Effector memory CD4-positive, alpha-beta T cell (primary cell): Measurements from ENCODE around the gene PHYKPL.

ENCODE experiments used
- DNase-seq, 3 donors: peaks; one replicate each; pipeline ENCODE4 v3.0.0-alpha.2; 2020
- H3K27ac ChIP-seq: 2 replicates; pipeline ENCODE4 v1.7.0; 2013; ENCODE audit warnings: mild to moderate bottlenecking, low read length, moderate library complexity; ENCODE audit not compliant: insufficient read depth, poor library complexity, severe bottlenecking
- H3K27me3 ChIP-seq: replicated peaks from 2 replicates; pipeline ENCODE4 v1.7.0; 2013; ENCODE audit warnings: mild to moderate bottlenecking, low read length; ENCODE audit not compliant: insufficient read depth, control insufficient read depth, poor library complexity, severe bottlenecking
- H3K36me3 ChIP-seq: 2 replicates; pipeline ENCODE4 v1.7.0; 2013; ENCODE audit warnings: mild to moderate bottlenecking, low read length, moderate library complexity; ENCODE audit not compliant: control insufficient read depth, insufficient read depth
- H3K4me1 ChIP-seq: 2 replicates; pipeline ENCODE4 v1.7.0; 2013; ENCODE audit warnings: low read length, mild to moderate bottlenecking; ENCODE audit not compliant: control insufficient read depth, insufficient read depth, poor library complexity, severe bottlenecking
- H3K4me3 ChIP-seq: 2 replicates; pipeline ENCODE4 v1.7.0; 2013; ENCODE audit warnings: low read length, low read depth, mild to moderate bottlenecking; ENCODE audit not compliant: insufficient read depth, poor library complexity, severe bottlenecking
- H3K9me3 ChIP-seq: 2 replicates; pipeline ENCODE4 v1.7.0; 2013; ENCODE audit warnings: mild to moderate bottlenecking, low read length, moderate library complexity; ENCODE audit not compliant: control insufficient read depth

PHYKPL gene

DNA sequence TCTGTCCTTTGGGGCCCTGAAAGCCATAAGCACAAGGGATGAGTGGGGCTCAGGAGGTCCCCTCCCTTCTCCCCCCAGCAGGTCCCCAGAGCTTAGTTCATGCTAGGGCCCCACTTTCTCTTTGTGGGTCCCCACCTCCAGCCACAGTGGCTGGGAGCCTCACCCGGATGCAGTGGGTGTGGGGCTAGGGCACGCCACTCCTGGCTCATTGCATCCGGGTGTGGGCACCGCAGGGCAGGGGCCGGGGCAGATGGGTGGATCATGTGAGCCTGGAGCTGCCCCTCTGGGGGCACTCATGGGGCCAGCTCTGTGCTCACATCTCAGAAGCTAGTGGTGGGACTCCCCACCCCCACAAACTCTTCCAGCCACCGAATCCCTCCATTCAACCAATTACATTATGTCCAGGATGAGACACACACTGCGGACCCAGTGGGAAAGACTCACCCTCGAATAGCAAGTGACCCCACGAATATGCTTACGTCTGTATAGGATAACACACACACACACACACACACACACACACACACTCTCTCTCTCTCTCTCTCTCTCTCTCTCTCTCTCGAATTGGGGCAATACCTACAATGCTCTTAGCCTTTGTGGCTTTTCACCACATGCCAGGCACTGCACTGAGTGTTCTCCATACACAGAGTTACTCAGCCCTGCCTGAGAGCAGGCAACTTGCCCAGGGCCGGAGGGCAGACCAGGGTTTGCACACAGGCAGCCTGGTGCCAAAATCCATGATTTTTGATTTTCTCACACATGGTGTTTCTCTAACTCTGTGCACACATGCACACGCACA, 16.8 kb upstream of the PHYKPL start:
- Histone ChIP-seq H3K27me3 (no peaks in the 10 kb centered on the region), H3K4me1 (no peaks in the 10 kb centered on the region), H3K9me3 (no peaks in the 10 kb centered on the region), H3K36me3 (no peaks in the 10 kb centered on the region), H3K4me3 (no peak overlapping the region), H3K27ac (no peak overlapping the region)
- no peak for DNase-seq

DNA sequence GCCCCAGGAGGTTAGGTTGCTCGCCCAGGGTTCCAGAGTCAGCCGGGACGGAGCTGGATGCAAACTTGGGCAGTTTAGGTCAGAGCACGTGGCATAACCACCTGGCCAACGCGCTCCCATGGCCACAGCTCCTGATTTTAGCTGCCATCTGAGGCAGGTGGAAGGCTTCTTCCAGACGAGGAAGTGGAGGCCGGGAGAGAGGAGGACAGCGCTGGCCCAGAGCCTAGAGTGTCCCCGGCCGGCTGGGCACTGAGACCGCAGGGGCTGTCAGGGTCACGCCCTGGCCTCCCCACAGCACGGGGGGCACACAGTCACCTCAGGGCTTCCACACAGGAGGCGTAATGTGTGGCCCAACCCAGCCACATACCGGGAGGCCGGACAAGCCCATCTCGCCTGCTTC, 16.1 kb upstream of the PHYKPL start:
- Histone ChIP-seq H3K27me3 (no peaks in the 10 kb centered on the region), H3K36me3 (no peaks in the 10 kb centered on the region), H3K4me3 (no peak overlapping the region), H3K9me3 (no peaks in the 10 kb centered on the region), H3K27ac (no peak overlapping the region), H3K4me1 (no peaks in the 10 kb centered on the region)
- DNase-seq = no peak

DNA sequence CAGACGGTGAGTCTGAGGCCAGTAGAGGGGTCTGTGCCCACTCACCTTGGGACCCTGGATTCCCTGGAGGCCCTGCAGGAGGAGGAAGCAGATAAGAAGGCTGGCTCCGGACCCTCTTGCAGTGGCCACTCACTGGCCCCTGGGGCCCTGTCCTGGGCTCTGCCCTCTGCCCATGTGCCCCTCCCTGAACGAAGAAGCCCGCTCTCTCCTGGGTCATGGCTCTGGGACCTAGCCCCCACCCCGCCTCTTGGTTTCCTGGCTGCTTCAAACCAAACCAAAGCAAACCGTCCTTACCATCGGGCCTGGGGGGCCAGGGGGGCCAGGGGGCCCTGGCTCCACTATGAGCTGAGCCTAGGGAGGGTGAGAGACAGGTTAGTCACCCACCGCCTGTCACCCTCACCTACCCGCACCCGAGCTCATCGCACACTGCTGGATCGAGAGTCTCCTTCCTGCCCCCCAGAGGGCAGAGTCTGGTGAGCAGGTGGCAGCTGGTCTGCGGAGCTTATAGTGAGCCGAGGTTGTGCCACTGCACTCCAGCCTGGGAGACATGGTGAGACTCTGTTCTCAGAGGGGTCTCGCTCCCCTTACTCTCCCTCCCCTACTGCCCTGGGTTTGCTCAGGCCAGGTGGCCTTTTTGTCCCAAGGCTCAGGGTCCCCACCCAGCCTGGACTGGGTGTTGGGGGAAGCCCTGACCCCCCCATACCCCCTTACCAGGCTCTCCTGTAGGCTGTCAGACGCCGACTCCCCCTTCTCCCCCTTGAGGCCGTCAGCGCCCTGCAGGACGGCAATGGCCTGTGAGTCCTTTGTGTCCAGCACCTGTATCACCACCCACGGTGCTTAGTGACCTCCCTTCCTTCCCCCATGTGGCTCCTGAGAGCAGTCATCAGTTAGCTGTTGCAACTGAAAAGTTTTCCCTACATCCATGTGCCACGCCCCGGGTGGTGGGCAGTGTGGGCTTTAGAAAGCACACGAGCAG, 15.2 kb upstream of the PHYKPL start:
- Histone ChIP-seq H3K27ac (no peak overlapping the region), H3K4me3 (no peak overlapping the region), H3K4me1 (no peaks in the 10 kb centered on the region), H3K36me3 (no peaks in the 10 kb centered on the region), H3K9me3 (no peaks in the 10 kb centered on the region), H3K27me3 (no peaks in the 10 kb centered on the region)
- no peak for DNase-seq

DNA sequence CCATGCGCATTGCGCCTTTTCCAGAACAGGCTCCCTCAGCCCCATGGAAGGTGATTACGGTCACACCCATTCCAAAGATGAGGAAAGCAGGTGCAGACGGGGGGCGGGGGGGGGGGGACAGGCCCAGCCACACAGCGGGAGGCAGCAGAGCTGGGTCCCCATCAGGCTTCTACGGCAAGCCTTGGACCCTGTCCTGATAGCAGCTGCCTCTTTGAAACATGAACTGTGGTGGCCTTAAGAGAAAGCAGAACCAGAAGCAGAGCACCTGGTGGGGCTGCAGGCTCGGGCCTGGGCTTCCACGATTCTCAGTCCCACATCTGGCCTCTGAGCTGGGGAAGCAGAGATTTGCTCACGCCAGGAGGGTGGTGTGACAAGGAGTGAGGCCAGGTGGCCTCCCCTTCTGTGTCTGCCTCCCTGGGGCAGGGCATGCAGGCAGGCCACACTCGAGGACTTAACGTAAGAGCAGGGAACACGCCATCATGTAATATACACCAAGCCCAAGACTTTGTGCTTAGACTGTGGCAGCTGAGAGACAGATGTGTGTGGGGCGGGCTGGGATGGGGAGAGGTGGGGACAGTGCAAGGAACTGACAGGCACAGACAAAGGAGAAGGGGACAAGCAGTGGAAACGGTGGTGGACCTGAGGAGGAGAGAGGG, 14.2 kb upstream of the PHYKPL start:
- Histone ChIP-seq H3K9me3 (no peaks in the 10 kb centered on the region), H3K27me3 (no peaks in the 10 kb centered on the region), H3K4me1 (no peaks in the 10 kb centered on the region), H3K4me3 (no peak overlapping the region), H3K27ac (no peak overlapping the region), H3K36me3 (no peaks in the 10 kb centered on the region)
- DNase-seq = no peak

DNA sequence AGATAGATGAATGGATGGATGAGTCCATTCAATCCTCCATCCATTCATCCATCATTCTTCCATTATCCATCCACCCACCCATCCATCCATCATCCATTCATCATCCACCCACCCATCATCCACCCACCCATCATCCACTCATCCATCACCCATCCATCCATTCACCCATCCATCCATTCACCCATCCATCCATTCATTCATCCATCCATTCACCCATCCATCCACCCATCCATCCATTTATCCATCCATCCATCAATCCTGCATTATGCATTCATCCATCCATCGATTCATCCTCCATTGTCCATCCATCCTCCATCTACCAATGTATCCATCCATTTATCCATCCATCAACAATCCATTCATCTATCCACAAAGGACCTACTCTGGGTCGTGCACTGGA, 12.8 kb upstream of the PHYKPL start:
- Histone ChIP-seq H3K4me3 (no peak overlapping the region), H3K27ac (no peak overlapping the region), H3K9me3 (no peaks in the 10 kb centered on the region), H3K27me3 (no peaks in the 10 kb centered on the region), H3K4me1 (peaks cover 9% of the 10 kb centered on the region), H3K36me3 (no peaks in the 10 kb centered on the region)
- DNase-seq = no peak

DNA sequence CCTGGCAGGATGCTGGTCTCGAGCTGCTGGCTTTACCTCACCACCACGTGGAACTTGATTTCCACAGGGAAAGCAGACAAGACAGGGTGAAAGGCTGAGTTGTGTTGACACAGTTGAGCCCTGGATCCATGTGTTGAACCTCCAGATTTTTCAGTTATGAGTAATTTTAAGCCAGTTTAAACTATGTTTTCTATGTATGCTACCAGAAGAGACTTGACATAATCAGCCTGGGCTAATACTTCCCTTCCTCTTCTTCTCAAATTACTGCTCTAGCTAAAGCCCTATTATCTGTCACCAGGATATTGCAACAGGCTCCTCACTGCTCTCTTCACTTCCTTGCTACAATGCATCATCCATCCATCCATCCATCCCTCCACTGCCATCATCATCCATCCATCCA, 12.0 kb upstream of the PHYKPL start:
- Histone ChIP-seq H3K36me3 (no peaks in the 10 kb centered on the region), H3K27ac (no peak overlapping the region), H3K9me3 (no peaks in the 10 kb centered on the region), H3K4me1 (peaks cover 16% of the 10 kb centered on the region), H3K4me3 (no peak overlapping the region), H3K27me3 (no peaks in the 10 kb centered on the region)
- no peak for DNase-seq

DNA sequence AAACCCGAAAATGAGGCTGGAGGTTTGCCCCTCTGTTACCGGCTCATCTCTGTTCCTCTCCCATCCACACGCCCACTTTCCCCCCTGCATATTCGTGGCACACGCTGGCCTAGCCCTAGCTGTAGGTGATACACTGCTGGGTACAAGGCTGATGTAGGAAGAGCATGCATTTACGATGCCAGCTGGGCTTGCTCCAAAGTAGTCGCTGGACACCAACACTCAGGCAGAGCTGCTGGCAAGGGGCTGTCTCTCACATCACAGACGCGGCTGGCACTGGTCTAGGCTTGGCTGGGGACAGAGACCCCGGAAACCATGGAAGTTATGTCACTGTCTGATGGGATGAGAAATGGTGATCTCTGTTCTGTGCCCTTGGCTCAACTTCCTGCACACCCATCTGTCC, 9.8 kb upstream of the PHYKPL start:
- Histone ChIP-seq H3K4me3 (no peak overlapping the region), H3K36me3 (no peaks in the 10 kb centered on the region), H3K27me3 (no peaks in the 10 kb centered on the region), H3K9me3 (no peaks in the 10 kb centered on the region), H3K27ac (no peak overlapping the region), H3K4me1 (peaks cover 35% of the 10 kb centered on the region)
- no peak for DNase-seq

DNA sequence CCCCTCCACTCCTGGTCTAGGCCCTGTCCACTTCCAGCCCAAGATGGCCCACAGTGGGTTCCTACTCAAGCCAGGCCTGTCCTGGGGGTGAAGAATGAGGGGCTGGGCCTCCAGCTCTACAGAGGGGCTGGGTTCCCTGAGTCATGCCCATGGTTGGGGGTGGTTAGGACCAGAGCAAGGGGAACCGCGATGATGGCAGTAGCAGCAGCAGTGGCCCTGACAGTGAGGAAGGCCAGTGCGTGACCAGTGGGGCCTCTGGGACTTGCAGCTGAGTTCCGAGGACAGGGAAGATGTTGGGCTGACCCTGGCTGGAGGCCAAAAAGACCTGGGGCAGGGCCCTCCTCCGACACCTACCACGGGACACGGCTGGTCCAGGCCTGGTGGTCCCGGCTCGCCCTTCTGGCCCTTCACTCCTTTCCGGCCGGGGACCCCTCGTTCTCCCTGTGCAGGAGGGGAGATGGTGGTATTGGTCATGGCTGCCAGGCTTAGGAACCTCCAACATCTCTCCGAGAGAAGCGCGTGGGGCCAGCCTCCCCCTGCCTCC, 9.2 kb upstream of the PHYKPL start:
- DNase-seq = no peak
- H3K4me1 ChIP-seq = peaks cover 37% of the 10 kb centered on the region
- no peaks in the 10 kb centered on the region for H3K27me3 ChIP-seq
- no peaks in the 10 kb centered on the region for H3K9me3 ChIP-seq
- no peaks in the 10 kb centered on the region for H3K36me3 ChIP-seq
- no peak overlapping the region for H3K4me3 ChIP-seq
- no peak overlapping the region for H3K27ac ChIP-seq

DNA sequence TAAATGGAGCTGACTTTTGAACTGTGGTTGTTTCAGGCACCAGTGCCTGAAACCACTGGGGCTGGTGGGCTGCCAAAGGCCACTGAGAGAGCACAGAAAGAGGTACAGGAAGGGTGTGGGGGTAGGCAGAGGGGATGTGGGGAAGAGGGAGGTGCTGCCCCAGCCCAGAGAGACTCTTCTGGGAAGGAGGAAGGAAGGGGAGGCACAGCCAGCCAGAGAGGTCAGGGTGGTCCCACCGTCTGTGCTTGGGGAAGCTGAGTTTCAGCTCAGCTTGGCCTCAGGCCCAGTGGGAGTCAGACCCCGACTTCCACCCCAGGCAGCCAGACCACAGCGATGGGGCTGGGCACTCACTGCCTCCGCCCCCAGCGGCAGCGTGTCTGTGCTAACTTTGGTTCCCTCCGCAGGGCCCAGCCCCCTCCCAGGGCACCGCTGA, 8.6 kb upstream of the PHYKPL start:
- DNase-seq = no peak
- H3K27me3 ChIP-seq = no peaks in the 10 kb centered on the region
- no peaks in the 10 kb centered on the region for H3K36me3 ChIP-seq
- no peaks in the 10 kb centered on the region for H3K9me3 ChIP-seq
- peaks cover 37% of the 10 kb centered on the region for H3K4me1 ChIP-seq
- no peak overlapping the region for H3K4me3 ChIP-seq
- H3K27ac ChIP-seq = no peak overlapping the region
